HUES6 (cell line): ENCODE results near the gene MPO.

Source experiments
- H3K27ac ChIP-seq: 2 replicates; pipeline ENCODE4 v1.7.0; 2013; ENCODE audit warnings: low read depth, mild to moderate bottlenecking, low read length, inconsistent platforms
- H3K27me3 ChIP-seq: 2 replicates; pipeline ENCODE4 v1.6.1; 2013; ENCODE audit warnings: low read length; ENCODE audit not compliant: control insufficient read depth, insufficient read depth
- H3K36me3 ChIP-seq: 2 replicates; pipeline ENCODE4 v1.6.1; 2013; ENCODE audit warnings: low read length; ENCODE audit not compliant: control insufficient read depth, insufficient read depth
- H3K4me1 ChIP-seq: 2 replicates; pipeline ENCODE4 v1.6.1; 2013; ENCODE audit warnings: low read length; ENCODE audit not compliant: control insufficient read depth, insufficient read depth
- H3K4me3 ChIP-seq: 2 replicates; pipeline ENCODE4 v1.5.1; 2013; ENCODE audit warnings: low read depth, low read length
- H3K9ac ChIP-seq: one replicate; pipeline ENCODE4 v1.6.1; 2013; ENCODE audit warnings: mild to moderate bottlenecking, low read length
- H3K9me3 ChIP-seq: 2 replicates; pipeline ENCODE4 v1.6.1; 2013; ENCODE audit warnings: low read depth, low read length; ENCODE audit not compliant: control insufficient read depth, insufficient read depth

The MPO gene

GRCh38 chr17:58264407-58265103 lies 16.2 kb downstream of the MPO start:
- H3K4me3 ChIP-seq, result no peak overlapping the region
- H3K27me3 ChIP-seq, result peaks cover 50% of the 10 kb centered on the region
- H3K4me1 ChIP-seq, result no peaks in the 10 kb centered on the region

GRCh38 chr17:58263773-58264172 lies 17.0 kb downstream of the MPO start:
- H3K9me3 ChIP-seq, result no peaks in the 10 kb centered on the region
- no peak overlapping the region for H3K9ac ChIP-seq
- no peaks in the 10 kb centered on the region for H3K4me1 ChIP-seq
- no peak overlapping the region for H3K4me3 ChIP-seq
- H3K27ac ChIP-seq, result no peak overlapping the region
- H3K36me3 ChIP-seq, result no peaks in the 10 kb centered on the region
- H3K27me3 ChIP-seq, result peaks cover 55% of the 10 kb centered on the region

More at GRCh38 chr17:58264407-58265103, 16.2 kb downstream of the MPO start:
- no peak overlapping the region for H3K27ac ChIP-seq
- no peak overlapping the region for H3K9ac ChIP-seq
- no peaks in the 10 kb centered on the region for H3K9me3 ChIP-seq
- H3K36me3 ChIP-seq, result no peaks in the 10 kb centered on the region

DNA sequence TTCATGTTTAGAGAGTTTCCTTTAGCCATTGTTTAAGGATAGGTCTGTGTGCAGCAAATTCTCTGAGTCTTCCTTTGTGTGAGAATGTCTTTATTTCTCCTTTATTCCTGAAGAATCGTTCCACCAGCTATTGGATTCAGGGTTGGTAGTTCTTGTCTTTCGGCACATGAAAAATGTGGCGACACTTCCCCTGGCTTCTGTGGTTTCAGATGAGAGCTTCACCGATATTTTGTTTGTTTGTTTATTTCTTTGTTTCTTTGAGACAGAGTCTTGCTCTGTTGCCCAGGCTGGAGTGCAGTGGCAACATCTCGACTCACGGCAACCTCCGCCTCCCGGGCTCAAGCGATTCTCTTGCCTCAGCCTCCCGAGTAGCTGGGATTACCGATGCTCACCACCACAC lies 18.6 kb downstream of the MPO start:
- no peaks in the 10 kb centered on the region for H3K4me1 ChIP-seq
- peaks cover 60% of the 10 kb centered on the region for H3K27me3 ChIP-seq
- H3K27ac ChIP-seq, result no peak overlapping the region
- no peak overlapping the region for H3K4me3 ChIP-seq
- no peaks in the 10 kb centered on the region for H3K36me3 ChIP-seq
- H3K9me3 ChIP-seq, result no peaks in the 10 kb centered on the region
- H3K9ac ChIP-seq, result no peak overlapping the region

- peaks cover 56% of the 10 kb centered on the region for H3K27me3 ChIP-seq
- H3K27ac ChIP-seq, result no peak overlapping the region
- H3K36me3 ChIP-seq, result no peaks in the 10 kb centered on the region
- H3K4me3 ChIP-seq, result 0 out of 2 replicates have a peak overlapping the region, but pooled peaks have one; percentile 4
- H3K4me1 ChIP-seq, result no peaks in the 10 kb centered on the region
- H3K9ac ChIP-seq, result no peak overlapping the region
- H3K9me3 ChIP-seq, result peaks cover 9% of the 10 kb centered on the region
Measured at GRCh38 chr17:58254803-58255202, 25.9 kb downstream of the MPO start.

DNA sequence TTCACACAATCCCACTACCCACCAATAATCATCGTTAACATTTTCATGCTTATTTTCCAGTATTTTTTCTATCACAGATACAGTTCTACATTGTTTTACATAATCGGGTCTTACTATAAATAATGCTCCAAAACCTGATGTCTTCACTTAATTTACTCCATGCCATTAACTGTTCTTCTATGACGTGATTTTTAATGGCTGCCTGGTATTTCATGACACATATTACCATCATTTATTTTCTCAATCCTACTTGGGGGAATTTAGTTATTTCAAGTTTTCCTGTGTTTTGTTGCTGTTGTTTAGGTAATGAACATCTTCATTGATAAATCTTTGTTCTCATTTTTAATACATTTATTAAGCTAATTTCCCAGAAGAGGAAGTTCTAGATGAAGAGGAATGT lies 27.7 kb downstream of the MPO start:
- Histone ChIP-seq H3K9me3 (peaks cover 9% of the 10 kb centered on the region), H3K4me1 (peaks cover 11% of the 10 kb centered on the region), H3K36me3 (no peaks in the 10 kb centered on the region), H3K27me3 (peaks cover 64% of the 10 kb centered on the region), H3K27ac (no peak overlapping the region), H3K4me3 (no peak overlapping the region), H3K9ac (no peak overlapping the region)

GRCh38 chr17:58252141-58252540 lies 28.6 kb downstream of the MPO start:
- peaks cover 11% of the 10 kb centered on the region for H3K4me1 ChIP-seq
- H3K27ac ChIP-seq, result no peak overlapping the region
- H3K9ac ChIP-seq, result no peak overlapping the region
- H3K27me3 ChIP-seq, result peaks cover 72% of the 10 kb centered on the region
- no peaks in the 10 kb centered on the region for H3K36me3 ChIP-seq
- peaks cover 9% of the 10 kb centered on the region for H3K9me3 ChIP-seq
- no peak overlapping the region for H3K4me3 ChIP-seq

GRCh38 chr17:58250344-58251011 lies 30.3 kb downstream of the MPO start:
- Histone ChIP-seq H3K27me3 (peaks cover 86% of the 10 kb centered on the region), H3K4me3 (no peak overlapping the region), H3K27ac (no peak overlapping the region), H3K36me3 (no peaks in the 10 kb centered on the region), H3K4me1 (peaks cover 11% of the 10 kb centered on the region), H3K9me3 (peaks cover 9% of the 10 kb centered on the region), H3K9ac (no peak overlapping the region)

DNA sequence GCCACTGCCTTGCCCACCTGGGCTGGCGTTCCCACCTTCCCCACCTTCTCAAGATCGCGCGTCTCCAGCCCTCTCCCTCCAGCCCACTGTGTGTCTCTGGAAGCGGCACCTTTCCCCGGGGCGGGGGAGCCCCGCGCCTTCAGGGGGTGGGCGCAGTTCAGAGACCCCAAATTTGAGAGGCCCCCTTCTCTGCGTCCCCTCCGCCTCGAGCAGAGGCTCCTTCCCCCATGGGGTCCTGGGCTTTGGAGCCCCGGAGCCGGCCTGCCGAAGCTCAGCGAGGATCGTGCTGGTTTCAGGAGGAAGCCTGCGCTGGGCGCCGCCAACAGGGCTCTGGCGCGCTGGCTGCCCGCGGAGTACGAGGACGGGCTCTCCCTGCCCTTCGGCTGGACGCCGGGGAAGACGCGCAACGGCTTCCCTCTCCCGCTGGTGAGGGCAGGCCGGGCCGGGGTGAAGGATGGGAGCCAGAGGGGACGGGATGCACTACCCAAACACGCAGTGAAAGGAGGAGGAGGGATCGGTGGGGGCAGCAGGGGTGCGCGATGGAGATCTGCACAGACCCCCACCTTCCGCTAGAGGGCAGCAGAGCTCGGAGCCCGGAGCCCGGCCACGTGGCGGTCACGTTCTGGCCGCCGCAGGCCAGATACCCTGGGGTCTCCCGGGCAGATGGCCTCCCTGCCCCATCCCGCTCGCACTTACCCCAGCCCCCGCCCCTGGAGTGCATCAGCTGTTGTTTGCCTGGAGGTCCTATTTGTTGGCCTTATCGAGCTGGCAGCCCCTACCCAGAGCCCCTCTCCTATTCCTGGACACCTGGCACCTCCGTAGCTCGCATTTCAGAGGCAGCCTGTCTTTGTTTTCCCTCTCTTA lies 31.2 kb downstream of the MPO start:
- Histone ChIP-seq H3K9ac (no peak overlapping the region), H3K27me3 (peaks cover 92% of the 10 kb centered on the region), H3K4me3 (peak overlapping the region; percentile 61), H3K36me3 (no peaks in the 10 kb centered on the region), H3K9me3 (peaks cover 9% of the 10 kb centered on the region), H3K4me1 (peaks cover 11% of the 10 kb centered on the region), H3K27ac (no peak overlapping the region)

GRCh38 chr17:58248955-58249269 lies 31.8 kb downstream of the MPO start:
- H3K27me3 ChIP-seq, result peaks cover 93% of the 10 kb centered on the region
- H3K4me3 ChIP-seq, result peak overlapping the region; percentile 61
- H3K9me3 ChIP-seq, result peaks cover 9% of the 10 kb centered on the region
- H3K9ac ChIP-seq, result no peak overlapping the region
- H3K4me1 ChIP-seq, result peaks cover 11% of the 10 kb centered on the region
- no peak overlapping the region for H3K27ac ChIP-seq
- no peaks in the 10 kb centered on the region for H3K36me3 ChIP-seq

- H3K27ac ChIP-seq, result no peak overlapping the region
- peaks cover 11% of the 10 kb centered on the region for H3K4me1 ChIP-seq
- H3K27me3 ChIP-seq, result peaks cover 97% of the 10 kb centered on the region
- no peaks in the 10 kb centered on the region for H3K36me3 ChIP-seq
- H3K9me3 ChIP-seq, result peaks cover 9% of the 10 kb centered on the region
- no peak overlapping the region for H3K4me3 ChIP-seq
- H3K9ac ChIP-seq, result no peak overlapping the region
Measured at GRCh38 chr17:58247511-58248363, 33.0 kb downstream of the MPO start.
